Femur (tissue), 1 donor: ENCODE measurements around the gene NECAB3.
"Not testable (repeated sequence)": the region's sequence is repeated elsewhere in the genome, so short reads cannot be mapped to it uniquely, and the experiment has no call there.

Experiments
- DNase-seq: peaks from one replicate; pipeline ENCODE4 v3.0.0-alpha.2; 2017

The NECAB3 gene

DNA sequence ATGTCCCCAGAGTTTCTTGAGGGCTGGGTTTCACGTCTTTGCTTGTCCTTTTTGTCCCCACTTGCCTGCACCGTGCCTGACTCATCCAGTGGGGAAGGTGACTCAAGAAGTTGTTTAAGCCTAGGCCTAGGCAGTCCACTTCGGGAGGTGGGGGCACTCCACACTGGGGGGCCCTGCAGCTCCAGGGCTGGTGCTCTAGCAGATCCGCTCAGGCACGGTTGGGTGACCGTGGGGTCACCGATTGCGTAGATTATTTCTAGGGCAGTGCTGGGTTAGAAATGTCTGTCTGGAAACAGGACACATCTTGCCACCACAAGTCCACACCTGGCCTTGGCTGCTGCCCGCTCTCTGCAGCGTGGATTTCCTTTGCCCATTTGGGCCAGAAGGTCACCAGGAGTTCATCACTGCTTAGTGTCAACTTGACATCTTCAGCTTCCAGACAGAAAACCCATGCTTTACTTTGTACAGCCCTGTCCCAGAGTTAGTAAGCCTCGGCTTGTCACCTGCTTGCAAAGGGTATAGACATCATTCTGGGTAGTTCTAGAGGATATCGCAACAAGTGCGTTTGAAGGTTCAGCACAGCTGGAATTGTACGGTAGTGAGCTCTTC lies 25.7 kb downstream of the NECAB3 start:
- DNase-seq: no peak

DNA sequence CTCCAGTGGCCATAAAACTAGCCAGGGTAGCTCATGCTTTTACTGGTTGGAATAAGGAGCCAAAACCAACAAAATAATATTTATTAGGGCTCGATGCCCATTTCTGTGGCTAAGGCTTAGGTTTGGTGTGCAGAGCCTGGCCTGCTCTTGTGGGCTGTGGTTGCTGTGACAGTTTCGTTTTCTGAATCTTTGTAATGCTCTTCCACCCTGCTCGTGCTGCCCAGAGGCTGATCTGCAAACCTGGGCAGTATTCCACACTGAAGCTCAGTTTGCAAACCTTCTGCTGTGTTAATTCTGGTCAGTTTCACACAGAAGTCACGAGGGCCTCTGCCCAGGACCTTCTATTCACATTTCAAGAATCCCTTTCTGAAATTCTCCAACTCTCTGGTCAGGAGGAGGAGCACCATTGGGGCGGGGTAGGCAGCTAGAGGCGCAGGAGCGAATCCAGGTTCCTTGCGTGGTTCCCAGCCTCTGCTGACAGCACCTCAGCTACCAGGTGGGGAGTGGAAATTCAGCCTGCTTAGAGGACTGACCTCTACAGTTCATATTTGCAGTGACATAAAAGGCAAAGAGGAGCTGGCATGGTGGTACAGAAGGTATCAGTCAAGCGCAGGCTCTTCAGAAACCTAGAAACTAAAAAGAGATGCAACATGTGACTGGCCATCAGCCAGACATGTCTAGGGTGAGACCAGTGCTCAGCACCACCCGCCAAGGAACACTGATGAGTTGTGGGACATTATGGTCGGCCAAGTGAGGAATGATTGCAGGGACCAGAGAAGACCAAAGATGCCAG lies 26.4 kb downstream of the NECAB3 start:
- DNase-seq: no peak

DNA sequence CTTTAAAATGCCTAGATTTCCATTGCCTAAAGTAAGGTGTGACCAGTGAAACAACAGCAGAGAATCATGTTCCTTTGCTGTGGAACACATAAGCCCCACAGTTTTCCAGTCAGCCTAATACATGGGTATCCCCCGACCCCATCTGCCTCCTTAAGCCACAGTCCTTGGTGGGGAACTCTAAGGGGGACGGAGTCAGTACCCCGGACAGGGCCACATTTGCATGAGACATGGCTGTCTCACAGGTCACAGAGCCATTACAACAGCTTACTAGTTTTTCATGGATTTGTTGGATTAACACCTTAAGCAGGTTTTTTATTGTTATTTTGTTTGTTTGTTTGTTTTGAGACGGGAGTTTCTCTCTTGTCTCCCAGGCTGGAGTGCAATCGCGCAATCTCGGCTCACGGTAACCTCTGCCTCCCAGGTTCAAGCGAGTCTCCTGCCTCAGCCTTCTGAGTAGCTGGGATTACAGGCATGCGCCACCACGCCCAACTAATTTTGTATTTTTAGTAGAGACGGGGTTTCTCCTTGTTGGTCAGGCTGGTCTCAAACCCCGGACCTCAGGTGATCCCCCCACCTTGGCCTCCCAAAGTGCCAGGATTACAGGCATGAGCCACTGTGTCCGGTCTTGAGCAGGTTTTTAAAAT lies 27.1 kb downstream of the NECAB3 start:
- not testable (repeated sequence) for DNase-seq

DNA sequence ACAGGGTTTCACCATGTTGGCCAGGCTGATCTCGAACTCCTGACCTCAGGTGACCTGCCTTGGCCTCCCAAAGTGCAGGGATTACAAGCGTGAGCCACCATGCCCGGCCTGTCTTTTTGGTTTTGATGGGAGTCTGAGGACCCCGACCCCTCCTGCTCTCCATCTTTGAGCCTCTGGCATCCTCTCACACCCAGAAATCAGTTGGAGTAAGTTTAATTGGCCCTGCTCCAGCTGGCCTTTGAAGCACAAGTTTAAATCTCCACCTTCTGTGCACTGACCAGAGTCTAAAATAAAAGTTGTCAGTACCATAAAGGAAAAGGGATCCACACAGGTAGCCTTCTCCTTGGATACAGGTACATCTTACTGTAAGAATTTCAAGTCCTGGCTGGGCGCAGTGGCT lies 28.0 kb downstream of the NECAB3 start:
- DNase-seq: no peak

DNA sequence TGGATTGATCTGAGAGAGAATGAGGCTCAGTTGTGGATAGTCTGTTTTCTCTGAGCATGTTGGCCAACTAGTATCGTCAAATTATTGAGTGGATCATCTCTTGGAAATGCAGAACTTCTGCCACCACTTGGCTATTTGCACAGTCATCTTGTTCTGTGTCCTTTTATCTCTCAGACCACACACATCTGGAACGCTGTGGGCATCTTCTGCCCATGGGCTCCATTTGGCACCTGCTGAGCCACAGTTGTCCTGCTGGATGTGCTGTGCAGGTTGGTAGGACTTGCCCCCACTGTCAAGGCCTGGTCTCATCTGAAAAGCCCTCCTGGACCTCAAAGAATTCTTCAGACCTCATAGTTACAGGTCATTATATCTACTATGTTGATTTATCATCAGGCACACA lies 28.8 kb downstream of the NECAB3 start:
- no peak for DNase-seq

DNA sequence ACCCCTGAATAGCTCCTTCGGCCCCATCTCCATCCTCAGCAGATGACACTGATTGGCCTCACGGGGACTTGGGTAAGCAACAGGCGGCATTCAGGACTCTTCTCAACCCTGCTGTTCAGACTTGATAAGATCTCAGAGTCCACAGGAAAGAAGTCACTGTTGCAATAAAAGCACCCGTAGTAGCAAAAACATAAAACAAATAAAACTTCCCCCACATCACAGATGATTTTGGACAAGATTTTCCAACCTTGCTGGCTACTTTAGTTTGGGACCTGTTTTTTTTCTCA lies 29.2 kb downstream of the NECAB3 start:
- DNase-seq: no peak

DNA sequence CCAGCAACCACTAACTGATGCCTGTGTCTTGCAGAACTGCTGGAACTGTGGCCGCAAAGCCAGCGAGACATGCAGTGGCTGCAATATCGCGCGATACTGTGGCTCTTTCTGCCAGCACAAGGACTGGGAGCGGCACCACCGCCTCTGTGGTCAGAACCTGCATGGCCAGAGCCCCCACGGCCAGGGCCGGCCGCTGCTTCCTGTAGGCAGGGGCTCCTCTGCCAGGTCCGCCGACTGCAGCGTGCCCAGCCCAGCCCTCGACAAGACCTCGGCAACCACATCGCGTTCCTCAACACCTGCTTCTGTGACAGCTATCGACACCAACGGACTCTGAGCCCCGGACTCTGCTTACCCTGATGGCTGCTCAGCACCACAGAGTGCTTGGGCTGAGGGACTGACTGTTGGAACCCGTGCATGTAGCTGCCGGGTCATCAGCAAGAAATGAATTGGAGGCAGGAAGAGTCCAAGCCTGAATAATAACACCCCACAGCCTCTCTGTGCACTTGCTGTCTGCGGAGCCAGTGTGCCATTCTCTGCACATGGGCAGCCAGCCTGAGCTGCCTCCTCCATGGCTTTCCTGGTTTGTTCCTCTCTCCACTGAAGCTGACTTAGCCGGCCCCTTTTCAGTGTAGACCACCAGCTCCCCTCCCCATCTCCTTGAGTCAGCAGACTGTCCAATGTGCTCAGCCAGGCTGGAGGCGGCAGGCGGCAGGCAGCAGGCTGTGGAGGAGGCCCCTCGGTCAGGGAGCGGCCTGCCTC lies 29.7 kb downstream of the NECAB3 start:
- DNase-seq: no peak

DNA sequence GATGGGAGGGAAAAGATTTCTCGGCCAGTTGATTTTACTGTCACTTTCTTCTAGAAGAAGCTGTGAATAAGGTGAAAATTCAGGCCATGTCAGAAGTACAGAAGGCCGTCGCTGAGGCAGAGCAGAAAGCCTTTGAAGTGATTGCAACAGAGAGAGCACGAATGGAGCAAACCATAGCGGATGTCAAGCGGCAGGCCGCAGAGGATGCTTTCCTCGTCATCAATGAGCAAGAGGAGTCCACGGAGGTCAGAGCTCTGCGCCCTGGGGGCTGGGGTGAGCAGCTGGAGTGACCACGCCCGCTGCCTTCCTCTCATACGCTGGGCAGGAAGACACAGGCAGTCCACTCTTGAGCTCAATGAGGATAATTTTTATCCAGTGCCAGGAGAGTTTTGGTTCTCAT lies 33.9 kb downstream of the NECAB3 start:
- no peak for DNase-seq

DNA sequence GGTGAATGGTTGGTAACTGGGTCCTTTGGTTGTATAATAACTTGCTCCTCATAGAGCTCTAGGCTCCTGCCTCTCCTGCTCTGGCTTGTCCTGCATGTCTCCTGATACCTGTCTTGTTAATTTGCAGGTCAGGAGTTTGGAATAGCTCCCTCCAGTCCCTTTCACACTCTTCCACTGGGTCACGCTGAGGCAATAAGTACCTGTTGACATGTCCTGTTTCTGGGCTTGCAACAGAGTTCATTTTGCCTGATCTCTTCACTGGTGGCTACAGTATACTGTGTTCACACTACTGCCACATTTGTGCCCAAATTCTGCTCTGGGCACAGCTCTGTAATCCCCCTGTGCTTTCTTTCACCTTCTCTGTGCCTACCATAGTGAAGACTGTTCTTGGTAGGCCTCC lies 37.5 kb downstream of the NECAB3 start:
- no peak for DNase-seq

DNA sequence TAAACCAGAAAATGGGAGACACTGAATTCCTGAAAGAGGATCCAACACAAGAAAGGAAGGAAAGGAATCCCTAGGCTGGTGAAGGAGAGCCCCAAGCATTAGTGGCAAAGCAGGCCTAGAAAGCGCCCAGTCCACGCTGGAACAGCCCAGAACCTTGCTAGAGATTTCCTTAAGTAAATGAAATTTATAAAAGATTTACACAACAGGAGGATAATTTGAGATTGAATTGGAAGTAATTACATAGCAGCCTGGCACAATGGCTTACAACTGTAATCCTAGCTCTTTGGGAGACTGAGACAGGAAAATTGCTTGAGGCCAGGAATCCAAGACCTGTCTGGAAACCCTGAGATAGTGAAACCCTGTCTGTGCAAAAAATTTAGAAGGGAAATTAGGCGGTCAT lies 38.9 kb downstream of the NECAB3 start:
- DNase-seq: no peak

DNA sequence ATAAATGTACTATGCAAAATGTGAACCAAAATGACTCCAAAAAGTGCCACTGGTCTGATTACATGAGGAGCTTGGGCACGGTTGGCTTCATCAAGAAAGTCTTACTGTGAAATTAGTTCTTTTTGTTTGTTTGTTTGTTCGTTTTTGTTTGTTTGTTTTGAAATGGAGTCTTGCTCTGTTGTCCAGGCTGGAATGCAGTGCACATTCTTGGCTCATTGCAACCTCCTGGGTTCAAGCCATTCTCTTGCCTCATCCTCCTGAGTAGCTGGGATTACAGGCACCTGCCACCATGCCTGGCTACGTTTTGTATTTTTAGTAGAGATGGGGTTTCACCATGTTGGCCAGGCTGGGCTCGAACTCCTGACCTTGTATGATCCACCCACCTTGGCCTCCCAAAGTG lies 42.3 kb downstream of the NECAB3 start:
- DNase-seq: not testable (repeated sequence)

DNA sequence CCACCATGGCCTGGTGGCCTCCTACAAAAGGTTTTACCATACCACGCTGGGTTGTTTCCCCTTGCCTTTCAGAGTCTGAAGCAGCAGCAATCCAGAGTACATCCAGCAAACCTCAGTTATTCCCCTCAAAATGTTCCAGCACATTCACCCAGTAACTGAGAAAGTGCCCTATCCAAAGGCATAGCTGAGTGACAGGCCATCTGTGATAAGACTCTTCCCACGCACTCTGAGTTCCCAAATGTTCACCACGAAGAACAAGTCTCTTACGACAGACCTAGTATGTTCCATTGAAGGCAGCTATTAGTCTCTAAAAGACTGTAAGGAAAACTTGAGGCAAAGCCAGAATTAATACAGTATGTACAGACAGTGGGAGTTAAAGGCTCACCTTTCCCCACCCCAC lies 43.7 kb downstream of the NECAB3 start:
- DNase-seq: no peak

DNA sequence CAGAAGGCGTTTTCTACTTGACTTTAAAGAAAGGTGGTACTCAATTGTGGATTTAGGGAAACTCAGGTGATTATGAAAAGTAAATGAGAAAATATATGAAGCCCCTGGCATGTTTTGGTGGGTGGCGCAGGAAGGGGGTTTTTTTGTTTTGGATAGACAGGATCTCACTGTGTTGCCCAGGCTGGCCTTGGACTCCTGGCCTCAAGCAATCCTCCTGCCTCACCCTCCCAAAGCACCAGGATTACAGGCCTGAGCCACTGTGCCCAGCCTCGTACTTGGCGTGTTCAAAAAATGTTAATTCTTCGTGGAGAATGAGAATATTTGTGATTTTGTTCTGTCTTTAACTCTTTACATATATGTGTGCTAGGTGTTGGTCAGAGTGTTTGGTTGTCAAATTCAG lies 44.2 kb downstream of the NECAB3 start:
- DNase-seq: no peak

DNA sequence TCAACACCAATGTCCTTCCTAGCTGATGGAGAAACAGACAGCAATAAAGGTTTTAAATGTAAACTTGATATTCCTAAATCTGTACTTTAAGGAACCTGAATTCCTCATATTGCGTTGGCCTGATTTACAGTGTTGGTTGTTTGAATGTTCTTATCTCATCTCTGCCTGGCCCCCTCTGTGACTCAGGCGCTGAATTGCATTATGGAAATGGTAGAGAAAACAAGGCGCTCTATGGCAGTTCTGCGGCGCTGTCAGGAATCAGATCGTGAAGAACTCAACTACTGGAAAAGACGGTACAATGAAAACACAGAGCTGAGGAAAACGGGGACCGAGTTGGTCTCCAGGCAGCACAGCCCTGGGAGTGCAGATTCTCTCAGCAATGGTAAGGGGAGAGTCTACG lies 44.7 kb downstream of the NECAB3 start:
- DNase-seq: no peak

DNA sequence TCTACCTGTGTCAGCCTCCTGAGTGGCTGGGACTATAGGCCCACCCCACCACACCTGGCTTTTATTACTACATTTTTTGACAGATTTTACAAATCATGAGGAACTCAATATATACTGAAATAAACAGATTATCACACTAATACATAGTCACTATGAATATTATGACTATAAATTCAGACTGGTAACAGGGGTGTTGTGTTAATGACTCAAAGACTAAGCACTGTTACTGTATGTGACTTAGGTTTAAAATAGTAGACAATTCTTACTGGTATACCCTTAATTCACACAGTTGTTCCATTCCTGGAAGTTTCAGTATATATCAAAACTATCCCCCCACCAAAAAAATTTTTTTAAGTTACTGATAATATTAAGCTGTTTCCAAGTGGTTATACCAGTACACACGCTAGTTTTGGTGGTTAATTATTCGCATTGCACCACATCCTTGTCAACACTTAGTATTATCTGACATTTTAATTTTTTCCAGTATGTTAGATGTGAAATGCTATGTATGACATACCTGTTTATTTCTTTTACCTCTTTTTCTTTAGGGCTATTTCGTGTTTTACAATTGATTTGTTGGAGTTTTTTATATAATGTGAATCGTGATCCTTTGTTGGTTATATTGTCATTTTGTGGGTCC lies 46.5 kb downstream of the NECAB3 start:
- DNase-seq: no peak

DNA sequence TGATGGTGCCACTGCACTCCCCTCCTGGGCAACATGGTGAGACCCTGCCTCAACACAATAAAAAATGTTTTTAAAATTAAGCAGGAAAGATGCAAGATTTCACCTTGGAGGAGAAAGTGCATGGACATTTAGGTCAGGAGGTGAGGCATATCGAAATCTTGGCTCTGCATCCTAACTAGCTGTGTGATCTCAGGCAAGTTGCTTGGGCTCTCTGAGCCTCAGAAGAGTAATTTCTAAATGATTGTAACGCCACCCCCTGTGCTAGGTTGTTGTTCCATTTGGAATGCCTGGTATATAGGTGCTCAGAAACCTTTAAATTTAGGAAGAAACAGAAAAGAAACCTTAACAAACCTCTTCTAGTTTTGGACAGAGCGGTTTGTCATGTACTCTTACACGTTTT lies 48.0 kb downstream of the NECAB3 start:
- DNase-seq: no peak

DNA sequence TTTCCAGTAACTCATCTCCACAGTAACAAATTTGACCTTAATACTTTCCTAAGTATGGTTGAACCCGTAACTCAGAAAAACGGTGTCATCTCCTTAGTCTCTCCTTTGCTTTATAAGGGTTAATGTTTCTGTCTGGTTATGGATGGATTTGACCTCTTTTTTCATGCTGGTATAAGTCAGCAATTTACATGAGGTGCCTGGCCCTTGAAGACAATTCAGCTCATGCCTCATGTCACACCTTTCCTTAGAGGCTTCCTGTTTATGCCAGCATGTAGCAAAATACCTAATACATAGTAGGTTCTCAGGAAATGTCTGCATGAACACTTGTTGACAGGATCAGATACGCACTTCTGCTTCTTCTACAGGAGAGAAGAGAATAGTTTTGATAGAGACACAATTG lies 49.8 kb downstream of the NECAB3 start:
- DNase-seq: no peak

DNA sequence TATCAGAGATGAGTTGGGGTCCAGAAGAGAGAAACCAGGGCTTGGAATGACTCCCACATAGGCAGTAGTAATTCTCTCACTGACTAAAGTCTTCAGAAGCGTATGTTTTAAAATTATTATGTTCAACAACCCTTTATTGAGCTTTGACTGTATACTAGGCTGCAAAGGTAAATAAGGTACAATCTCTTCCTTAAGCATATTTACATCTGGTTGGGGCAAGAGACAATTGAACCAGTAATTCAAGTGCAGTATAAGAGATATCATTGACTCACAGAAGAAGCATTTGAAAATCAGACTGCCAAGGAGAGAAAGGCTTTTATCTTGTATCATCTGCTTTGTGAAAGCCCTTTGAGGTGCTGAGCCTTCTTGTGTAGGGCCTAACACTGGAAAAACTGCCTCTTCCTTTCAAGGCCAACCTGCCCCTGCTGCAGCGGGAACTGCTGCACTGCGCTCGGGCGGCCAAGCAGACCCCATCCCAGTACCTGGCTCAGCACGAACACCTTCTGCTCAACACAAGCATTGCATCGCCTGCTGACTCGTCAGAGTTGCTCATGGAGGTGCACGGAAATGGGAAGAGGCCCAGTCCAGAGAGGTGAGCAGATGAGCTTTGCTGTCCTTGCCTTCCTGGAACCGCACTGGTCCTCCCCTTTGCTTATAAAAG lies 51.4 kb downstream of the NECAB3 start:
- DNase-seq: no peak

DNA sequence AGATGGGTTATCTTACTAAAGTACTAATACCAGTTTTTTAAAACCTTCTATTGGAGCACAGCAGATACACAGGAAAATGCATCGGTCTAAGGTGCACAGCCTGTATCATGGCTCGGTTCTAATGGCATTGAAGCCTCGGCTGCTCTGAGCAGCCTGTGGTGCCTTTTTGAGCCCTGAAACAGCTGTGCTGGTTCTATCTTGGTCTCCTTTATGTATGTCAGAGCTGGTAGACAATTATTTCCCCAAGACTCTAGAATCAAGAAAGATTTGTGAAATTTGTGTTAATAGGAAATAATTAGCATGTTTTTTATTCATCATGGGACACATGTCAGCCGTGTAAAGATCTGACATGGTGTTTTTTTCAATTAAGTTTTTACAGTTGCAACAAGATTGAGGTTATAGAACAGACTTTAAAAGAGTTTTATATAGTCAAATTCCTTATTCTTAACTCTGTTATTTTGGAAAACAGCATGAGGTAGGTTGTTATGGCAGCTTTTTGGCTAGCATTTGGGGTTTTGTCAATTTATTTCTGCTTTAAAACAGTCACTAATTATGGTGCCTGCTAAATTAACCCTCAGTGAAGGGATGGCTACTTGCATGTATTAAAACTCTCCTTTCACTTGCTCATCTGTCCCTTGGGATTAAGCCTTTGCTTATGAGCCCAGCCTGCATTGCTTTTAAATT lies 52.4 kb downstream of the NECAB3 start:
- DNase-seq: no peak

DNA sequence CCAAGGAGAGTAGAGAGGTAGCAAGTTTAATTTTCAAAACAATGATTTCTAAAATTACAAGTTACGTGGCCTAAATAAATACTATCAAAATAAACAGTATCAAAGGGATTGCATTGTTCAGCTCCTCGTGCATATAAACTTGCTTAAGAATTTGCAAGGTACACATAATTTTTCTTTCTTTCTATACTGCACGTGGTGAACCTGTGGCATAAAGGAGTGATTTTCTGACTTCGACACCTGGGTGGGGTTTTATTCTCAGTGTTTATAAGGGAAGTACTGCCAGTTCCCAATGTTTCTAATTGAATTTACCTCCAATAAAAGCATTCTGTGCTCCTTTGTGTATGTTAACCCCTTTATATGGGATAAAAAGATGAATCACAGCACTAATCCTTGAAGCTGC lies 62.2 kb downstream of the NECAB3 start:
- no peak for DNase-seq

DNA sequence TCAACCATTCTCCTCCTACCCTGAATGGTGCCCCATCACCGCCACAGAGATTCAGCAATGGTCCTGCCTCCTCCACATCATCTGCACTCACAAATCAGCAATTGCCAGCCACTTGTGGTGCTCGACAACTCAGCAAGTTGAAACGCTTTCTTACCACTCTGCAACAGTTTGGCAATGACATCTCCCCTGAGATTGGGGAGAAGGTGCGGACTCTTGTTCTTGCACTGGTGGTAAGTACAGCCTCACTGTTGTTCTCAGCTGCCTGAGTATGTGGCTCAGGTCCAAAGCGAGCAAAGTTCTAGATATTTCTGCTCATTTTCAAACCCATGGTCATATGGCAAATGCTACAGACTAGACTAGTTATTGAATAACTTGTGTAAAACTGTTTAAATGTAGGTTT lies 63.1 kb downstream of the NECAB3 start:
- no peak for DNase-seq

DNA sequence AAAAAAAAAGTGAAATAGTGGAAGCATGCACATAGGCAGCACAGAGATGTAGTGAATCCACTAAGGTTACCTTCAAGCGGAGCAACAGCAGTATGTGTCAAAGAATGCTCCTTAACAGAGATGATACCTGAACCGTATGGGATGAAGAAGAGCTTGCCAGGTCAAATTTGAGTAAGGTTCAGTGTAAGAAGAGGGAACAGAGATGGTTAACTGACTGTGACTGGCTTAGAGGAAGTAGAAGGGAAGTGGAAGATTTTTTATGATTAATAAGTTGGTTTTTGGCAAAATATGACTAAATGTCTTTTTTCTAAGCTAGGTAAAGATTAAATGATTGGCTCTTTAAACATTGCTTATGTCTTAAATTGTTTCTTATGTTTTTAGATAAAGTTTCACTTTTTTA lies 64.7 kb downstream of the NECAB3 start:
- no peak for DNase-seq
